Suppressor macrophage (primary cell): Measurements from ENCODE around the gene PLXDC2.

Experiments
- DNase-seq, 4 experiments: peaks; one replicate each; pipeline ENCODE4 v3.0.0-alpha.2; 2020 to 2022

The PLXDC2 gene

GRCh38 chr10:19857876-19858275, 41.6 kb downstream of the PLXDC2 start:
- DNase-seq = no peak

GRCh38 chr10:19860107-19860506, 43.9 kb downstream of the PLXDC2 start:
- no peak for DNase-seq

- DNase-seq = no peak
Observed at GRCh38 chr10:19862811-19863515, 46.7 kb downstream of the PLXDC2 start.

- DNase-seq = peak; percentile 11 to 70 (median 44)
Observed at GRCh38 chr10:19865676-19866075, 49.4 kb downstream of the PLXDC2 start.

- DNase-seq = no peak
Observed at GRCh38 chr10:19869370-19869769, 53.1 kb downstream of the PLXDC2 start.

GRCh38 chr10:19872504-19873271, 56.5 kb downstream of the PLXDC2 start:
- no peak for DNase-seq

- DNase-seq = no peak
Observed at GRCh38 chr10:19874190-19874589, 58.0 kb downstream of the PLXDC2 start.

GRCh38 chr10:19874791-19875190, 58.6 kb downstream of the PLXDC2 start:
- peak in 2 of 4 experiments; percentile 14 to 21 for DNase-seq

GRCh38 chr10:19876570-19876969, 60.3 kb downstream of the PLXDC2 start:
- no peak for DNase-seq

GRCh38 chr10:19877466-19878255, 61.4 kb downstream of the PLXDC2 start:
- DNase-seq = no peak

GRCh38 chr10:19882621-19883020, 66.4 kb downstream of the PLXDC2 start:
- DNase-seq = peak in 1 of 4 experiments; percentile 15

- no peak for DNase-seq
Observed at GRCh38 chr10:19888061-19888660, 71.9 kb downstream of the PLXDC2 start.

- no peak for DNase-seq
Observed at GRCh38 chr10:19889256-19889655, 73.0 kb downstream of the PLXDC2 start.

- DNase-seq = no peak
Observed at GRCh38 chr10:19891429-19891828, 75.2 kb downstream of the PLXDC2 start.

GRCh38 chr10:19892270-19892669, 76.0 kb downstream of the PLXDC2 start:
- DNase-seq = peak in 1 of 4 experiments; percentile 5

- DNase-seq = no peak
Observed at GRCh38 chr10:19892677-19893076, 76.4 kb downstream of the PLXDC2 start.

- DNase-seq = peak; percentile 8 to 54 (median 46)
Observed at GRCh38 chr10:19895500-19895899, 79.3 kb downstream of the PLXDC2 start.

- no peak for DNase-seq
Observed at GRCh38 chr10:19902456-19902855, 86.2 kb downstream of the PLXDC2 start.

- peak; percentile 66 to 82 (median 76) for DNase-seq
Observed at GRCh38 chr10:19904202-19904661, 88.0 kb downstream of the PLXDC2 start.

- DNase-seq = peak in 2 of 4 experiments; percentile 13 to 17
Observed at GRCh38 chr10:19906108-19906791, 90.0 kb downstream of the PLXDC2 start.

- DNase-seq = no peak
Observed at GRCh38 chr10:19908991-19909696, 92.9 kb downstream of the PLXDC2 start.
